Mesothelial cell of epicardium (in vitro differentiated cells): ENCODE data around the gene ADH5. TPM values are rescaled to one million over a fixed set of nuclear protein-coding genes. Genes with fewer than 3 reads are reported as not detected.

Source experiments
- DNase-seq, 2 experiments: peaks; one replicate each; pipeline ENCODE4 v3.0.0; 2021; ENCODE audit warnings: low spot score in 2 of 2; ENCODE audit not compliant: unreplicated experiment in 2 of 2
- H3K27ac Mint-ChIP-seq: 2 replicates; pipeline ENCODE4 v1.8.0; 2021; ENCODE audit warnings: mixed read lengths
- H3K27me3 Mint-ChIP-seq: 2 replicates; pipeline ENCODE4 v1.8.0; 2021; ENCODE audit warnings: low read depth, mixed read lengths
- H3K36me3 Mint-ChIP-seq: 2 replicates; pipeline ENCODE4 v1.8.0; 2021; ENCODE audit warnings: mixed read lengths
- H3K4me1 Mint-ChIP-seq: 2 replicates; pipeline ENCODE4 v1.8.0; 2021; ENCODE audit warnings: mixed read lengths
- H3K4me3 Mint-ChIP-seq: 2 replicates; pipeline ENCODE4 v1.8.0; 2021; ENCODE audit warnings: mild to moderate bottlenecking, moderate library complexity, mixed read lengths
- H3K9me3 Mint-ChIP-seq: 2 replicates; pipeline ENCODE4 v1.8.0; 2021; ENCODE audit warnings: mixed read lengths
- CTCF ChIP-seq: fragments of 200-600 bp; sonication (generic); IDR thresholded peaks from one replicate; pipeline ENCODE4 v1.5.0; 2021; ENCODE audit warnings: antibody characterized with exemption; ENCODE audit not compliant: unreplicated experiment
- total RNA-seq: library from RNA; stranded (reverse); gene quantifications from 3 replicates; pipeline ENCODE4 v1.2.1, GENCODE V29; 2021

Gene ADH5
- total RNA-seq, 1 donor from 2014 or later, result 125 TPM

DNA sequence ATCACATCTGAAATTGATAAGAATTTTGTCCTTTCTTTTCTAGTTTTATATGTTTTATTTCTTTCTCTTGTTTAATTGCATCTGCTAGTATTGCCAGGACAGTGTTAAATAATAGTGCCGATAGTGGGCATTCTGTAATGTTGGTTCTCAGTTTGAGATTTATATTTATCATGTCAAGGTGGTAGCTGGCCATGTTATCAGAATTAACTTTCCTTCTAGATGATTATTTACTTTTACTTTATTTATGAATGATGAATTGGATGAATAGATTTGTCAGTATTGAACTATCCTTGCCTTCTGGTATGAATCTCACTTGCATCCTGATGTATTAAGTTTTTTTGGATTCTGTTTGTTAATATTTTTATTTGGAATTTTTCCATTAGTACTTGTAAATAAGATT is 50.4 kb downstream of the ADH5 start:
- Mint-ChIP-seq H3K4me1 (no peaks in the 10 kb centered on the region), H3K9me3 (peaks cover 25% of the 10 kb centered on the region), H3K27me3 (no peaks in the 10 kb centered on the region), H3K4me3 (no peak overlapping the region), H3K36me3 (peaks cover 48% of the 10 kb centered on the region), H3K27ac (no peak overlapping the region)
- no peak for DNase-seq
- no peak for TF ChIP-seq CTCF

DNA sequence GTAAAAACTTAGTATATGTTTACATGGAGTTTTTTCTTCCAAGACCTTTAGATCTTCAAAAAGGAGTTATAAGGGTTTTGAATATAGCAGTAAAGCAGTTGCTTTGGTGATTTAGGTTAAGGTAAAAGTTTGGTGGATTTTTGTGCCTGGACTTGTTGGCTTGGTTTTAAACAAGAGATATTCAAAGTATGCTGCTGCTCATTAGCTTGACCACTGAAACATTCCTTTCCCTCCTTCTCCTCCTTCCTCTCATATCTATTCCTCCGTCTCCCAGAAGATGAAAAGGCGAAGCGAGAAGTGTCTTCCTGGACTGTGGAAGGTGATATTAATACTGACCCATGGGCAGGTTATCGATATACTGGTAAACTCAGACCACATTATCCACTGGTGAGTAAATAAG is 54.6 kb downstream of the ADH5 start:
- Mint-ChIP-seq H3K9me3 (peaks cover 22% of the 10 kb centered on the region), H3K27me3 (no peaks in the 10 kb centered on the region), H3K36me3 (peaks cover 42% of the 10 kb centered on the region), H3K4me1 (peaks cover 7% of the 10 kb centered on the region), H3K4me3 (no peak overlapping the region), H3K27ac (peak overlapping the region; percentile 2)
- no peak for TF ChIP-seq CTCF
- DNase-seq, result no peak

DNA sequence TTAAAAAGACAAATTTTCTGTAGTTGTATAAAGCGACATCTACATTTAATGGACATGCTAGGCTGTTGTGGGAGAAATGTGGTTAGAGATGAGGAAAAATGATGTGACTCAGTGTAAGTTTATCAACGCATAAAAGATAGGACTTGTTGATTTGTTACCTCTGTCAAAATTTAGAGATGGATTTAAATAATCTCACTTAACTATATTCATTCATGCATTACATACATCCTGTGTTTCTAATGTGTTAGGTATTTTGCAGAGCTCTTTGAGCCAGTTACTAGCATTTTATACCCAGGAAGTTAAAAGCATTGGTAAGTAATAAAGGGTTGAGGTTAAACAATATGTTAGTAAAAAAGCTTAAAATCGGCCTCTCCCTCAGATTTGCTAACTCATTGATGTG is 58.7 kb downstream of the ADH5 start:
- no peak for TF ChIP-seq CTCF
- H3K27ac Mint-ChIP-seq, result no peak overlapping the region
- H3K36me3 Mint-ChIP-seq, result peaks cover 11% of the 10 kb centered on the region
- H3K9me3 Mint-ChIP-seq, result peaks cover 3% of the 10 kb centered on the region
- H3K4me1 Mint-ChIP-seq, result peaks cover 30% of the 10 kb centered on the region
- H3K4me3 Mint-ChIP-seq, result no peak overlapping the region
- no peaks in the 10 kb centered on the region for H3K27me3 Mint-ChIP-seq
- DNase-seq, result no peak

- Mint-ChIP-seq H3K9me3 (peaks cover 1% of the 10 kb centered on the region), H3K36me3 (peaks cover 8% of the 10 kb centered on the region), H3K27me3 (no peaks in the 10 kb centered on the region), H3K27ac (peak overlapping the region; percentile 0), H3K4me1 (peaks cover 37% of the 10 kb centered on the region), H3K4me3 (no peak overlapping the region)
- no peak for DNase-seq
- no peak for TF ChIP-seq CTCF
Measured at GRCh38 chr4:99029018-99029735, 59.4 kb downstream of the ADH5 start.

DNA sequence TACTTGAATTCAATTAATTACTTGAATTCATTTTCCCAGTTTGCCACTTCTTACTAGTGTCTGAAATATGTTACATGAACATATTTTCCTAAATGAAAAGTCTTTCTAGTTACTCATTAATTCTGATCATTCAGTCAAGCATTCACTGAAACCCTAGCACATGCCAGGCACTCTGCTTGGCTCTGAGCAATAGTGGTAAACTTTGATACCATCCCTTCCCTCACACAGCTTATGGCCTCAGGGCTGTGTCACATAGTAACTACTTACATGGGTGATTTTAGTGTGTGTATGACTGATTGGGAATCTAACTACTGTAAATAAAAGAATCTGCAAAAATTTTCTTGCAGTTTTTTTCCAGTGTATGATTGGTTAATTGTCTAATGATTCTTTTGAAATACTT is 60.4 kb downstream of the ADH5 start:
- TF ChIP-seq CTCF, result no peak
- H3K27ac Mint-ChIP-seq, result peak overlapping the region; percentile 39
- peaks cover 4% of the 10 kb centered on the region for H3K9me3 Mint-ChIP-seq
- peaks cover 5% of the 10 kb centered on the region for H3K36me3 Mint-ChIP-seq
- H3K27me3 Mint-ChIP-seq, result no peaks in the 10 kb centered on the region
- DNase-seq, result no peak
- H3K4me3 Mint-ChIP-seq, result no peak overlapping the region
- peaks cover 44% of the 10 kb centered on the region for H3K4me1 Mint-ChIP-seq

- peaks cover 7% of the 10 kb centered on the region for H3K9me3 Mint-ChIP-seq
- peaks cover 41% of the 10 kb centered on the region for H3K4me1 Mint-ChIP-seq
- H3K27me3 Mint-ChIP-seq, result no peaks in the 10 kb centered on the region
- no peak overlapping the region for H3K4me3 Mint-ChIP-seq
- no peak for TF ChIP-seq CTCF
- no peak for DNase-seq
- H3K27ac Mint-ChIP-seq, result no peak overlapping the region
- H3K36me3 Mint-ChIP-seq, result peaks cover 9% of the 10 kb centered on the region
Measured at GRCh38 chr4:99027304-99027703, 61.3 kb downstream of the ADH5 start.
